NCI-H345 treated with DMSO at 0.1 percent for 48 hours (cell line): ENCODE results near the gene PLPPR4.
"Not testable (repeated sequence)": the region's sequence is repeated elsewhere in the genome, so short reads cannot be mapped to it uniquely, and the experiment has no call there.

ENCODE experiments used
- DNase-seq: peaks from one replicate; lab custom pipeline; 2025; ENCODE audit not compliant: unreplicated experiment; lab: John Stamatoyannopoulos, UW

PLPPR4 gene

GRCh38 chr1:99264201-99265021 is at the start of gene PLPPR4:
Gene PLPPR4, plus strand, starts transcription at chr1:99264492. Its CDS starts 102 bp downstream, at chr1:99264594.
- DNase-seq, result no peak

DNA sequence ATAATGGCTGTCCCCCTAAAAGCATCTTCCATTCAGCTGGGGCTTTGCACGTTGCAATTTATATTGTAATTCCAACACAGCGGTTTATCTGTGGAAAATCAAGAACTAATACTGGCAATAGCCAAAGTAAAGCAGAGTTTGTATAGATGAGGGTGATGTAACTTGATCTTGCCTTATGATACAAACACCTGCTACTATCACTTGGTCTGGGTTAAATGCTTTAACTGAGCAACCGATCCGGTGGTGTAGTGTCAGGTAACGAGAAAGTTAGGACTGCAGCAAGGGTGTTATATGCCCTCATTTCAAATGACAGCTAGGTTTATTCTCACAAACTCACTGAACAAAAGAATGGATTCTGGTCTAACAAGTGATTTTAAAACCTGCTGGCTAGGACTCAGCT is 47.3 kb upstream of the PLPPR4 start:
- no peak for DNase-seq

DNA sequence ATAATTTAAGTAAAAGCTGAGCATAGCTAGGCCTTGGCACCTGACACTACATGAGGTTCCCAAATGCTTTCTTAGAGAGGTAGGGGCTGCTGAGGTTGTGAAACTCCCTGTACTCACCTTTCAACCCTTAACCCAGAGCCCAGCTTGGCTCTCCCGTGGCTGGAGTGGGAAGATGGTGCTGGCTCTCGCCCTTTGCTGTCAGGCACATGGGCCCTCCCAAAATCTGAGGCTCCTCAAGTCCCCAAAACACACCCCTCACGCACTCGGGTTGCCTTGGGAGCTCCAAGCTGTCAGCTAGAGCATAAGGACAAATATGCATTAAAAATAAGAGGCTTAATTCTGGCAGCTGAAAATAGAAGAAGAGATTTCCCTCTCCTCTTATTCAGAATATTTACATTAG is 46.7 kb upstream of the PLPPR4 start:
- no peak for DNase-seq

- no peak for DNase-seq
Observed at GRCh38 chr1:99218572-99218971, 45.7 kb upstream of the PLPPR4 start.

- no peak for DNase-seq
Observed at GRCh38 chr1:99218999-99219398, 45.3 kb upstream of the PLPPR4 start.

GRCh38 chr1:99227056-99227897 is 37.0 kb upstream of the PLPPR4 start:
- no peak for DNase-seq

- DNase-seq, result no peak
Observed at GRCh38 chr1:99228153-99228552, 36.1 kb upstream of the PLPPR4 start.

DNA sequence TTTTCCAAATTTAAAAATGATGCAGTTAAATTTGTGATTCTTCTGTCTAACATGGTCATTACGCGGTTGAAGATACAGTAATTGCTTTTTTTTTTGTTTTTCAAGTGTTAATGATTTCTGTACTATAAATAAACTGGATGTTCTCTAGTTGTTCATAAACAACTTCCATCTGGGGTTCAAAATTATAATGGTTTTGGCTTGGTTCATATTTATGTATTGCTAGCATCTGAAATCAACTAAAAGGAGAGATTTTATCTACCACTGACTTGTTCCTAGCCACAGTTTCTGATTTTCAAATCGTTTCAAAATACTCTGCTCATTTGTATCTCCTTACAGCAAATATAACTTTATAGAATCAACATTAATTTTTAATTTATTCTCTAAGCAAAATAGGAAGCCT is 35.2 kb upstream of the PLPPR4 start:
- no peak for DNase-seq

GRCh38 chr1:99230695-99231094 is 33.6 kb upstream of the PLPPR4 start:
- DNase-seq, result no peak

GRCh38 chr1:99232172-99232571 is 32.1 kb upstream of the PLPPR4 start:
- DNase-seq, result no peak

DNA sequence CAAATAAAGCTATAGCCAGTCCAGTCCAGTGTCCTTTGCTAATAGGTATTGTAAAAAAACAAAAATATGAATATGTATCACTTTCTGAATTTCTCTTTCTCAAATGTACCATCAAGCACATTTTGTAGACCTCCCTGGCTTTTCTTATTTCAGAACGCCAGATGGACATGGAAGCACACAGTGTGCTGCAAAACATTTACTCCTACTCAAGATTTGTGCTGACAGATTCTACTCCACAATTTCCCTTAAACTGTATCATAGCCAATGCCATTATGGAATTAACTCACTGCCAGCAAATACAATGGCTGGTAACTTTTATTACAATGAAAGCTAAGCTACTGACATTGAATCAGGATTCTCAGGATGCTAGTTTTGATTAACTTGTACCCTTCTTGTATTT is 30.8 kb upstream of the PLPPR4 start:
- no peak for DNase-seq

DNA sequence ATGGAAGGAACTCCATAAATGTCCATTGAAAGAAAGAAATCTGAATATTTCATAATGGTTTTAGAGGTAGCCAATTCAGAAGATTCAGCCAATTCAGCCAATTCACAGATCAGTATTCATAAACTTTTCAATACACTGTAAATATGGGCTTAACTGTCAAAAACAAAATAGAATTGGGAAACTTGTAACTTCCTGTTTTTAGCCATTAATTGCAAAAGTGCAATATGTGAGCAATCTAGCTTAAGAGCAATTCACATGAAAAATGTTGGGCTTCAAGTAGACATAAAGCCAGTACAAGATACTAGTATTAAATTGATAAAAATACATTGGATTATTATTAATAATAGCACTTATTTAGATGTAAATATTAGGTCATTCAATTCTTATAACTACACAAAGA is 27.5 kb upstream of the PLPPR4 start:
- no peak for DNase-seq

- peak; percentile 64 for DNase-seq
Observed at GRCh38 chr1:99239690-99240089, 24.6 kb upstream of the PLPPR4 start.

GRCh38 chr1:99240621-99241020 is 23.7 kb upstream of the PLPPR4 start:
- no peak for DNase-seq

GRCh38 chr1:99246152-99246551 is 18.1 kb upstream of the PLPPR4 start:
- no peak for DNase-seq

- DNase-seq, result no peak
Observed at GRCh38 chr1:99247199-99247598, 17.1 kb upstream of the PLPPR4 start.

DNA sequence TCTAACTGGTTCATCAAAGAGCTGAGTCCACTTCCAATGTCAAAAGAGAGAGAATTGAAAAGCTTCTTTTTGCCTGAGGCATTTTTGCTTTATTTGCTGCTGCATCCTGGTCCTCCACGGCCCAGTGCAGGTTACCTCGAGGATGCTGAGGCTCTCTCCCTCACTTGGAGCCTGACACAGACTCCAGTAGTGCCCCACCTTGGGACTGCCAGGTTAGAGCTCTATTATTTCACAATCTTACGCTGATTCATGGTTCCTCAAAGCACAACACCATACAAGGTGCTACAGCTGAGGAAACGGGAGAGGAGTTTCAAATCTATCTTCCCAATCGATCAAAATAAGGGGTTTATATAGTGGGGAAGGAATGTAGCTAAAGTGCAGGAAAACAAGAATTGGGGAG is 13.6 kb upstream of the PLPPR4 start:
- no peak for DNase-seq

DNA sequence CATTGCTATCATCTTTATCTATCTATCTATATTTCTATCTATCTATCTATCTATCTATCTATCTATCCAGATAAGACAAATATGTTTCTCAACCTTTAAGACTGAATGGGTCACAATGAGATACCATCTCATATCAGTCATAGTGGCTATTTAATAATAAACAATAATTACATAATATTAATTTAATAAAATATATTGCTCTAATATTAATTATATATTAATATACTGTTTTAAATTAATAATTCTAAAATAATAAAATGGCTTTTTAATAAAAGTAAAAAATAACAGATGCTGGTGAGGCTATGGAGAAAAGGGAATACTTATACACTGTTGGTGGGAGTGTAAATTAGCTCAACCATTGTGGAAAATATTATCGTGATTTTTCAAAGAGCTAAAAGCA is 13.0 kb upstream of the PLPPR4 start:
- DNase-seq, result no peak

GRCh38 chr1:99252630-99253029 is 11.7 kb upstream of the PLPPR4 start:
- no peak for DNase-seq

DNA sequence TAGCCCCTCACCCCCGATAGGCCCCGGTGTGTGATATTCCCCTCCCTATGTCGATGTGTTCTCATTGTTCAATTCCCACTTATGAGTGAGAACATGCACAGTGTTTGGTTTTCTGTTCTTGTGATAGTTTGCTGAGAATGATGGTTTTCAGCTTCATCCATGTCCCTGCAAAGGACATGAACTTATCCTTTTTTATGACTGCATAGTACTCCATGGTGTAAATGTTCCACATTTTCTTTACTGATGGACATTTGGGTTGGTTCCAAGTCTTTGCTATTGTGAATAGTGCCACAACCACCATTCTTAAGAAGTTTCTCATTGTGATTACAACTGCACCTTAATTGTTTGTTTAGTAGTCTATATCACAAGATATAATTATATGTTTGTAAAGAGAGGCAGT is 3.9 kb upstream of the PLPPR4 start:
- not testable (repeated sequence) for DNase-seq

DNA sequence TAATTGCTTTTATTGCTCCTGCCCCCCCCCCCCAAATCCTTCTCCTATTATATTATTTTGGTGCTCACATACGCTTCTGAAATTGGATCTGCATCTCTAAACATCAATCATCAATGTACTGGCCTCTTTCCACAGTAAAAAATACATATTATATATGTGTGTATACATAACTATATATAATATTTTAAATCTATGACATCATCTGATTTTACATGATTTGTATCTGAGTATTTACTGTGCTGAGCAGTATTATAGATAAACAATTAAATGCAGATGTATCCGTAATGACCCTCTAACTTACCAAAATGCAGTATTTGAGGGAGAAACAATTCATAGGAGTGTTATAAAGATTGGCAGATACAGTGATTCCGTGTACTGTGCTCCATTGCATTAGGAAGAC is 832 bp downstream of the PLPPR4 start:
- no peak for DNase-seq

DNA sequence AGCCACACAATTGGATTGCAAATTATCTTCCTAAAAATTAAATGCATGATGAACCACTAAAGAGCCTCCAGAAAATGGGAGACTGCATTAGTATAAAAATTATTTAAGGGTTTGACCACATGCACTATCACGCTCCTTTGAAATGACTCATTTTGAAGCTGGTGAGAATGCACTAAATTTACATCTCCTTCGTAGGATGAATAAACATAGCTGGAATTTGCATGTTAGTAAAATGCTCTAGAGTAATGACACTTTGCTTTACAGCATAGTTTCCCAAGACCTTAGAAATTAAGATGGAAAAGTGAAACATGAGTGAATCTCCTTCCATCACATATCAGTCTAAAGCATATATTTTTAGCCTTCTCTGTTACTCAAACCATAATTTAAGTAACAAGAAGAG is 2.4 kb downstream of the PLPPR4 start:
- DNase-seq, result no peak
